ENCODE measurements around the gene C5AR1. TPM values are rescaled to one million over a fixed set of nuclear protein-coding genes. Genes with fewer than 3 reads are reported as not detected.
A peak's percentile ranks its signal among the peaks of the same experiment; 100 is the strongest.

C5AR1 gene
- total RNA-seq, 1 experiment from 2014 or later, result 0.92 TPM

GRCh38 chr19:47348819-47349795, 39.4 kb downstream of the C5AR1 start, which contains the start of gene DHX34:
DHX34 (plus strand) TSS chr19:47349315; CDS start chr19:47353031, 3,716 bp downstream.
- H3K36me3 ChIP-seq (ENCODE audit: insufficient read depth, low read length, poor library complexity, severe bottlenecking), result peaks cover 16% of the 10 kb centered on the region
- CTCF ChIA-PET, result interaction anchor here (0.6 to 1.5 kb wide), 13 partner anchors 8 to 1097 kb away, joined by 3 to 13 read pairs (median 4); no protein-coding TSS in a partner anchor
- peak within 1 kb of the TSS; percentile 67 for H3K4me3 ChIP-seq (ENCODE audit: low read depth, low read length, poor library complexity, severe bottlenecking)
- intact Hi-C loops (cut with micrococcal nuclease; ENCODE audit: unreplicated experiment), result no loop called here
- TF ChIP-seq EZH2 (IDR thresholded peaks at IDR 0.05; ENCODE audit: borderline replicate concordance, low read depth, low read length, poor library complexity, severe bottlenecking) (no peak), CTCF (conservative IDR thresholded peaks at IDR 0.05; ENCODE audit: low read depth, low read length) (peak; percentile 99)
- peak within 1 kb of the TSS; percentile 76 for H3K27ac ChIP-seq (ENCODE audit: low read depth, low read length, poor library complexity, severe bottlenecking)
- no peaks in the 10 kb centered on the region for H3K9me3 ChIP-seq (ENCODE audit: low read depth, low read length, poor library complexity, severe bottlenecking)
- DNase-seq (ENCODE audit: low spot score), result peak; percentile 99
- peaks cover 8% of the 10 kb centered on the region for H3K4me1 ChIP-seq (ENCODE audit: insufficient read depth, low read length, poor library complexity, severe bottlenecking)
- H3K27me3 ChIP-seq (replicated peaks; ENCODE audit: insufficient read depth, low read depth, low read length, poor library complexity), result no peaks in the 10 kb centered on the region
- no TSS peak for BruUV-seq (replicated peaks)
- POLR2A ChIA-PET (ENCODE audit: low non-redundant PET), result interaction anchor here (0.5 to 1.2 kb wide), 10 partner anchors 8 to 1580 kb away, joined by 3 to 15 read pairs (median 6); partner anchors contain the start of gene SIX5

- BruUV-seq (replicated peaks), result no TSS peak
- peaks cover 31% of the 10 kb centered on the region for H3K36me3 ChIP-seq (ENCODE audit: insufficient read depth, low read length, poor library complexity, severe bottlenecking)
- intact Hi-C loops (cut with micrococcal nuclease; ENCODE audit: unreplicated experiment), result no loop called here
- no peak overlapping the region for H3K27ac ChIP-seq (ENCODE audit: low read depth, low read length, poor library complexity, severe bottlenecking)
- no peak overlapping the region for H3K4me3 ChIP-seq (ENCODE audit: low read depth, low read length, poor library complexity, severe bottlenecking)
- DNase-seq (ENCODE audit: low spot score), result no peak
- POLR2A ChIA-PET (ENCODE audit: low non-redundant PET), result no interaction called here
- peaks cover 8% of the 10 kb centered on the region for H3K4me1 ChIP-seq (ENCODE audit: insufficient read depth, low read length, poor library complexity, severe bottlenecking)
- H3K9me3 ChIP-seq (ENCODE audit: low read depth, low read length, poor library complexity, severe bottlenecking), result no peaks in the 10 kb centered on the region
- TF ChIP-seq EZH2 (IDR thresholded peaks at IDR 0.05; ENCODE audit: borderline replicate concordance, low read depth, low read length, poor library complexity, severe bottlenecking) (no peak), CTCF (conservative IDR thresholded peaks at IDR 0.05; ENCODE audit: low read depth, low read length) (no peak)
- CTCF ChIA-PET, result no interaction called here
- H3K27me3 ChIP-seq (replicated peaks; ENCODE audit: insufficient read depth, low read depth, low read length, poor library complexity), result no peaks in the 10 kb centered on the region
Observed at GRCh38 chr19:47350630-47351029, 41.0 kb downstream of the C5AR1 start.

GRCh38 chr19:47351548-47351947, 41.9 kb downstream of the C5AR1 start:
- Histone ChIP-seq H3K27ac (ENCODE audit: low read depth, low read length, poor library complexity, severe bottlenecking) (no peak overlapping the region), H3K4me1 (ENCODE audit: insufficient read depth, low read length, poor library complexity, severe bottlenecking) (peaks cover 8% of the 10 kb centered on the region), H3K4me3 (ENCODE audit: low read depth, low read length, poor library complexity, severe bottlenecking) (no peak overlapping the region), H3K27me3 (replicated peaks; ENCODE audit: insufficient read depth, low read depth, low read length, poor library complexity) (no peaks in the 10 kb centered on the region), H3K36me3 (ENCODE audit: insufficient read depth, low read length, poor library complexity, severe bottlenecking) (peaks cover 37% of the 10 kb centered on the region), H3K9me3 (ENCODE audit: low read depth, low read length, poor library complexity, severe bottlenecking) (no peaks in the 10 kb centered on the region)
- DNase-seq (ENCODE audit: low spot score), result peak; percentile 65
- ChIA-PET POLR2A (ENCODE audit: low non-redundant PET) (no interaction called here), CTCF (interaction anchor here (0.6 to 1.0 kb wide), 2 partner anchors 55 to 84 kb away, joined by 5 to 6 read pairs; no protein-coding TSS in a partner anchor)
- intact Hi-C loops (cut with micrococcal nuclease; ENCODE audit: unreplicated experiment), result no loop called here
- BruUV-seq (replicated peaks), result no TSS peak
- no peak for TF ChIP-seq CTCF (conservative IDR thresholded peaks at IDR 0.05; ENCODE audit: low read depth, low read length)
- no peak for TF ChIP-seq EZH2 (IDR thresholded peaks at IDR 0.05; ENCODE audit: borderline replicate concordance, low read depth, low read length, poor library complexity, severe bottlenecking)
